HEK293 (cell line): ENCODE measurements around the gene CHKA.

Experiments used
- BCL11A ChIP-seq: fragments of 450-650 bp; formaldehyde crosslinking; IDR thresholded peaks from 2 replicates; pipeline ENCODE4 v1.5.1; 2016; ENCODE audit warnings: low read depth, missing biosample characterization, missing genetic modification characterization
- KLF1 ChIP-seq: fragments of 450-650 bp; formaldehyde crosslinking; IDR thresholded peaks from 2 replicates; pipeline ENCODE4 v1.5.1; 2016; ENCODE audit warnings: missing biosample characterization, missing genetic modification characterization
- PBX3 ChIP-seq: sonication (generic); formaldehyde crosslinking; IDR thresholded peaks from 2 replicates; pipeline ENCODE4 v1.8.1; 2022; ENCODE audit warnings: mild to moderate bottlenecking, moderate library complexity, missing genetic modification reagents
- SALL2 ChIP-seq: fragments of 450-650 bp; formaldehyde crosslinking; IDR thresholded peaks from 2 replicates; pipeline ENCODE4 v1.5.0; 2017; ENCODE audit warnings: missing biosample characterization, mild to moderate bottlenecking, missing genetic modification characterization, borderline replicate concordance
- SP3 ChIP-seq: fragments of 450-650 bp; formaldehyde crosslinking; IDR thresholded peaks from 2 replicates; pipeline ENCODE4 v1.5.1; 2016; ENCODE audit warnings: missing biosample characterization, missing genetic modification characterization
- ZBTB49 ChIP-seq: fragments of 450-650 bp; formaldehyde crosslinking; IDR thresholded peaks from 2 replicates; pipeline ENCODE4 v1.5.1; 2016; ENCODE audit warnings: missing biosample characterization, missing genetic modification characterization, low read depth
- ZEB2 ChIP-seq: fragments of 450-650 bp; formaldehyde crosslinking; IDR thresholded peaks from 2 replicates; pipeline ENCODE4 v1.5.1; 2016; ENCODE audit warnings: missing biosample characterization, missing genetic modification characterization
- ZNF18 ChIP-seq: fragments of 450-650 bp; formaldehyde crosslinking; IDR thresholded peaks from 2 replicates; pipeline ENCODE4 v1.5.1; 2016; ENCODE audit warnings: missing biosample characterization, missing genetic modification characterization
- ZNF223 ChIP-seq: fragments of 450-650 bp; formaldehyde crosslinking; IDR thresholded peaks from 2 replicates; pipeline ENCODE4 v1.5.1; 2016; ENCODE audit warnings: missing biosample characterization, missing genetic modification characterization
- ZNF335 ChIP-seq: fragments of 450-650 bp; formaldehyde crosslinking; conservative IDR thresholded peaks from 2 replicates; pipeline ENCODE4 v1.5.1; 2016; ENCODE audit warnings: missing biosample characterization, missing genetic modification characterization
- ZNF341 ChIP-seq: fragments of 450-650 bp; formaldehyde crosslinking; IDR thresholded peaks from 2 replicates; pipeline ENCODE4; 2016; ENCODE audit warnings: low read depth, missing biosample characterization, missing genetic modification characterization
- ZNF391 ChIP-seq: fragments of 450-650 bp; formaldehyde crosslinking; IDR thresholded peaks from 2 replicates; pipeline ENCODE4 v1.5.1; 2016; ENCODE audit warnings: low read depth, missing biosample characterization, missing genetic modification characterization, borderline replicate concordance
- ZNF548 ChIP-seq: fragments of 450-650 bp; formaldehyde crosslinking; IDR thresholded peaks from 2 replicates; pipeline ENCODE4 v1.5.1; 2016; ENCODE audit warnings: missing biosample characterization, missing genetic modification characterization
- ZNF585B ChIP-seq: fragments of 450-650 bp; formaldehyde crosslinking; IDR thresholded peaks from 2 replicates; pipeline ENCODE4 v1.5.1; 2016; ENCODE audit warnings: missing biosample characterization, missing genetic modification characterization
- ZNF670 ChIP-seq: fragments of 450-650 bp; formaldehyde crosslinking; IDR thresholded peaks from 2 replicates; pipeline ENCODE4 v1.5.1; 2016; ENCODE audit warnings: missing biosample characterization, missing genetic modification characterization, low read depth
- ZNF677 ChIP-seq: fragments of 450-650 bp; IDR thresholded peaks from 2 replicates; pipeline ENCODE4 v1.5.0; 2018; ENCODE audit warnings: missing biosample characterization, mild to moderate bottlenecking, missing genetic modification characterization, moderate library complexity
- ZSCAN16 ChIP-seq: fragments of 450-650 bp; formaldehyde crosslinking; IDR thresholded peaks from 2 replicates; pipeline ENCODE4 v1.5.1; 2016; ENCODE audit warnings: missing biosample characterization, missing genetic modification characterization
- TF ChIP-seq, protein P1 (sequence below): fragments of 450-650 bp; formaldehyde crosslinking; IDR thresholded peaks from 2 replicates; pipeline ENCODE4 v1.5.1; 2017; ENCODE audit warnings: missing biosample characterization, missing genetic modification characterization
- TF ChIP-seq, protein P2 (sequence below): fragments of 450-650 bp; formaldehyde crosslinking; IDR thresholded peaks from 2 replicates; pipeline ENCODE4 v1.5.1; 2017; ENCODE audit warnings: missing biosample characterization, missing genetic modification characterization
- TF ChIP-seq, protein P3 (sequence below): fragments of 450-650 bp; formaldehyde crosslinking; IDR thresholded peaks from 2 replicates; pipeline ENCODE4 v1.5.1; 2016; ENCODE audit warnings: missing biosample characterization, missing genetic modification characterization
- TF ChIP-seq, protein P4 (sequence below): fragments of 450-650 bp; formaldehyde crosslinking; IDR thresholded peaks from 2 replicates; pipeline ENCODE4 v1.5.1; 2016; ENCODE audit warnings: missing biosample characterization, missing genetic modification characterization
- TF ChIP-seq, protein P5 (sequence below): fragments of 450-650 bp; formaldehyde crosslinking; IDR thresholded peaks from 2 replicates; pipeline ENCODE4 v1.5.0; 2017; ENCODE audit warnings: missing biosample characterization, missing genetic modification characterization, borderline replicate concordance

The CHKA gene

DNA sequence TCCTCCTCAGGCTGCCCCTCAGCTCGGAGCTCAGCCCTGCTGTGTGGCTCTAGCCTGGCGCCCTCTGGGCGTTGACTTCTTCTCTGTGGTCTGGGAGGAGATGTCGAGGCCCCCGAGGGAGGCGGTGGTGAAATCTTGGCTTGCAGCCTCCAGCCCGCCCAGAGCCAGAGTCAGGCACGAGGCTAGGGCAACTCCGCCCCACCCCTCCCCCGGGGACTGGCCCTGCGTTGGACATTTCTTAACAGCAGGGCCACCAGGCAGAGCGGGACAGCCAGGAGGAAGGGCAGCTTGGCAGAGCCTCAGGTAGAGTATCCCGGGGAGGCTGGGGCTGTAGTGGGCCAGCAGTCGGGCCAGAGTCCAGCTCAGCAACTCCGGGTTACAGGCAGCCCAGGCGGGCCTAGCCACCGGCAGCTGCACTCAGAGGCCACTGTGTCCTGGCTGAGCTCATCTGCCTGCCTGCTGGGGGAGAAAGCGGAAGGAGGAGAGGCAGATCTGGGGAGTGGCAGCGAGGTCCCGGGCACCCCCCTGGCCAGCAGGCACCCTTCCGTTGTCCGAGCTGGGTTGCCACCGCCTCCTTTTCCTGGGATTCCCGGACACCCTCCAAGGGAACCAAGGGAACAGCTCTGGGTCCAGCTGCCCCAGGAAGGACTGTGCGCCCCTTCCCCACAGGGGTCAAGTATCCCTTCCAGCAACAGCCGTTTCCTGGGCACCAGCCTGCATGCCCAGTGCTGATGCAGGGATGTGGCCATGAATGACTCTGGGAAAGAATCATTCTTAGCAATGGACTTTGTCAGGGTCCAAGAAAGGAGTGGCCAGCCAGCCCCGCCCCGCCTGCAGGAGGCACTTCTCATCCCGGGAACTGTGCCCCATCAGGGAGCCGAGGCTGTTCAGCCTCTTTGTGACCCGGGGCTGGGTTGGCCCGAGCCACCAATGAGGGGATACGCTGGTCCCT, 110.8 kb downstream of the CHKA start, which contains the start of gene ALDH3B1 (continued):
- TF ChIP-seq ZBTB49 (tag by site-specific recombination), result no peak
- TF ChIP-seq KLF1 (tag by site-specific recombination), result peak; percentile 87
- TF ChIP-seq ZEB2 (tag by site-specific recombination), result no peak
- TF ChIP-seq, protein P1, sequence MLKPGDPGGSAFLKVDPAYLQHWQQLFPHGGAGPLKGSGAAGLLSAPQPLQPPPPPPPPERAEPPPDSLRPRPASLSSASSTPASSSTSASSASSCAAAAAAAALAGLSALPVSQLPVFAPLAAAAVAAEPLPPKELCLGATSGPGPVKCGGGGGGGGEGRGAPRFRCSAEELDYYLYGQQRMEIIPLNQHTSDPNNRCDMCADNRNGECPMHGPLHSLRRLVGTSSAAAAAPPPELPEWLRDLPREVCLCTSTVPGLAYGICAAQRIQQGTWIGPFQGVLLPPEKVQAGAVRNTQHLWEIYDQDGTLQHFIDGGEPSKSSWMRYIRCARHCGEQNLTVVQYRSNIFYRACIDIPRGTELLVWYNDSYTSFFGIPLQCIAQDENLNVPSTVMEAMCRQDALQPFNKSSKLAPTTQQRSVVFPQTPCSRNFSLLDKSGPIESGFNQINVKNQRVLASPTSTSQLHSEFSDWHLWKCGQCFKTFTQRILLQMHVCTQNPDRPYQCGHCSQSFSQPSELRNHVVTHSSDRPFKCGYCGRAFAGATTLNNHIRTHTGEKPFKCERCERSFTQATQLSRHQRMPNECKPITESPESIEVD (tag by site-specific recombination), result no peak
- peak; percentile 92 for TF ChIP-seq ZNF341
- no peak for TF ChIP-seq ZNF677 (tag by site-specific recombination)
- TF ChIP-seq ZNF335 (tag by site-specific recombination), result peak; percentile 93
- TF ChIP-seq ZSCAN16 (tag by site-specific recombination), result no peak
- TF ChIP-seq, protein P2, sequence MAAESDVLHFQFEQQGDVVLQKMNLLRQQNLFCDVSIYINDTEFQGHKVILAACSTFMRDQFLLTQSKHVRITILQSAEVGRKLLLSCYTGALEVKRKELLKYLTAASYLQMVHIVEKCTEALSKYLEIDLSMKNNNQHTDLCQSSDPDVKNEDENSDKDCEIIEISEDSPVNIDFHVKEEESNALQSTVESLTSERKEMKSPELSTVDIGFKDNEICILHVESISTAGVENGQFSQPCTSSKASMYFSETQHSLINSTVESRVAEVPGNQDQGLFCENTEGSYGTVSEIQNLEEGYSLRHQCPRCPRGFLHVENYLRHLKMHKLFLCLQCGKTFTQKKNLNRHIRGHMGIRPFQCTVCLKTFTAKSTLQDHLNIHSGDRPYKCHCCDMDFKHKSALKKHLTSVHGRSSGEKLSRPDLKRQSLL (tag by site-specific recombination), result no peak
- no peak for TF ChIP-seq ZNF548 (tag by site-specific recombination)
- no peak for TF ChIP-seq ZNF670 (tag by site-specific recombination)
- TF ChIP-seq SP3 (tag by site-specific recombination), result peak; percentile 61
- TF ChIP-seq ZNF223 (tag by site-specific recombination), result no peak
- TF ChIP-seq ZNF585B (tag by site-specific recombination), result no peak
- TF ChIP-seq ZNF391 (tag by site-specific recombination), result no peak
- TF ChIP-seq PBX3 (CRISPR knock-in tag), result no peak
- no peak for TF ChIP-seq SALL2 (tag by site-specific recombination)
- TF ChIP-seq, protein P3, sequence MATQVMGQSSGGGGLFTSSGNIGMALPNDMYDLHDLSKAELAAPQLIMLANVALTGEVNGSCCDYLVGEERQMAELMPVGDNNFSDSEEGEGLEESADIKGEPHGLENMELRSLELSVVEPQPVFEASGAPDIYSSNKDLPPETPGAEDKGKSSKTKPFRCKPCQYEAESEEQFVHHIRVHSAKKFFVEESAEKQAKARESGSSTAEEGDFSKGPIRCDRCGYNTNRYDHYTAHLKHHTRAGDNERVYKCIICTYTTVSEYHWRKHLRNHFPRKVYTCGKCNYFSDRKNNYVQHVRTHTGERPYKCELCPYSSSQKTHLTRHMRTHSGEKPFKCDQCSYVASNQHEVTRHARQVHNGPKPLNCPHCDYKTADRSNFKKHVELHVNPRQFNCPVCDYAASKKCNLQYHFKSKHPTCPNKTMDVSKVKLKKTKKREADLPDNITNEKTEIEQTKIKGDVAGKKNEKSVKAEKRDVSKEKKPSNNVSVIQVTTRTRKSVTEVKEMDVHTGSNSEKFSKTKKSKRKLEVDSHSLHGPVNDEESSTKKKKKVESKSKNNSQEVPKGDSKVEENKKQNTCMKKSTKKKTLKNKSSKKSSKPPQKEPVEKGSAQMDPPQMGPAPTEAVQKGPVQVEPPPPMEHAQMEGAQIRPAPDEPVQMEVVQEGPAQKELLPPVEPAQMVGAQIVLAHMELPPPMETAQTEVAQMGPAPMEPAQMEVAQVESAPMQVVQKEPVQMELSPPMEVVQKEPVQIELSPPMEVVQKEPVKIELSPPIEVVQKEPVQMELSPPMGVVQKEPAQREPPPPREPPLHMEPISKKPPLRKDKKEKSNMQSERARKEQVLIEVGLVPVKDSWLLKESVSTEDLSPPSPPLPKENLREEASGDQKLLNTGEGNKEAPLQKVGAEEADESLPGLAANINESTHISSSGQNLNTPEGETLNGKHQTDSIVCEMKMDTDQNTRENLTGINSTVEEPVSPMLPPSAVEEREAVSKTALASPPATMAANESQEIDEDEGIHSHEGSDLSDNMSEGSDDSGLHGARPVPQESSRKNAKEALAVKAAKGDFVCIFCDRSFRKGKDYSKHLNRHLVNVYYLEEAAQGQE (tag by site-specific recombination), result no peak
- no peak for TF ChIP-seq ZNF18 (tag by site-specific recombination)
- no peak for TF ChIP-seq BCL11A (tag by site-specific recombination)
- TF ChIP-seq, protein P4, sequence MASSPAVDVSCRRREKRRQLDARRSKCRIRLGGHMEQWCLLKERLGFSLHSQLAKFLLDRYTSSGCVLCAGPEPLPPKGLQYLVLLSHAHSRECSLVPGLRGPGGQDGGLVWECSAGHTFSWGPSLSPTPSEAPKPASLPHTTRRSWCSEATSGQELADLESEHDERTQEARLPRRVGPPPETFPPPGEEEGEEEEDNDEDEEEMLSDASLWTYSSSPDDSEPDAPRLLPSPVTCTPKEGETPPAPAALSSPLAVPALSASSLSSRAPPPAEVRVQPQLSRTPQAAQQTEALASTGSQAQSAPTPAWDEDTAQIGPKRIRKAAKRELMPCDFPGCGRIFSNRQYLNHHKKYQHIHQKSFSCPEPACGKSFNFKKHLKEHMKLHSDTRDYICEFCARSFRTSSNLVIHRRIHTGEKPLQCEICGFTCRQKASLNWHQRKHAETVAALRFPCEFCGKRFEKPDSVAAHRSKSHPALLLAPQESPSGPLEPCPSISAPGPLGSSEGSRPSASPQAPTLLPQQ (tag by site-specific recombination), result no peak
- TF ChIP-seq, protein P5, sequence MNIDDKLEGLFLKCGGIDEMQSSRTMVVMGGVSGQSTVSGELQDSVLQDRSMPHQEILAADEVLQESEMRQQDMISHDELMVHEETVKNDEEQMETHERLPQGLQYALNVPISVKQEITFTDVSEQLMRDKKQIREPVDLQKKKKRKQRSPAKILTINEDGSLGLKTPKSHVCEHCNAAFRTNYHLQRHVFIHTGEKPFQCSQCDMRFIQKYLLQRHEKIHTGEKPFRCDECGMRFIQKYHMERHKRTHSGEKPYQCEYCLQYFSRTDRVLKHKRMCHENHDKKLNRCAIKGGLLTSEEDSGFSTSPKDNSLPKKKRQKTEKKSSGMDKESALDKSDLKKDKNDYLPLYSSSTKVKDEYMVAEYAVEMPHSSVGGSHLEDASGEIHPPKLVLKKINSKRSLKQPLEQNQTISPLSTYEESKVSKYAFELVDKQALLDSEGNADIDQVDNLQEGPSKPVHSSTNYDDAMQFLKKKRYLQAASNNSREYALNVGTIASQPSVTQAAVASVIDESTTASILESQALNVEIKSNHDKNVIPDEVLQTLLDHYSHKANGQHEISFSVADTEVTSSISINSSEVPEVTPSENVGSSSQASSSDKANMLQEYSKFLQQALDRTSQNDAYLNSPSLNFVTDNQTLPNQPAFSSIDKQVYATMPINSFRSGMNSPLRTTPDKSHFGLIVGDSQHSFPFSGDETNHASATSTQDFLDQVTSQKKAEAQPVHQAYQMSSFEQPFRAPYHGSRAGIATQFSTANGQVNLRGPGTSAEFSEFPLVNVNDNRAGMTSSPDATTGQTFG, result no peak
